K562 (cell line): Measurements from ENCODE around the gene ZNF513.

Experiments
- CTCF ChIP-seq, 3 experiments: IDR thresholded peaks in 2 of 3; conservative IDR thresholded peaks in 1 of 3; 2 replicates each; pipeline ENCODE4 v1.5.1; 2011 to 2012; ENCODE audit warnings: low read length in 3 of 3, mild to moderate bottlenecking in 3 of 3, control low read depth in 2 of 3, improper control_type of control experiment in 1 of 3, inconsistent platforms in 1 of 3, low read depth in 1 of 3, mixed read lengths in 1 of 3, moderate library complexity in 1 of 3; ENCODE audit not compliant: insufficient read depth in 2 of 3
- E2F5 ChIP-seq: sonication (generic); formaldehyde crosslinking; IDR thresholded peaks from 2 replicates; pipeline ENCODE4 v1.8.0; 2022; ENCODE audit warnings: mild to moderate bottlenecking, missing genetic modification reagents
- EZH2 ChIP-seq: IDR thresholded peaks from 2 replicates; pipeline ENCODE4 v1.6.1; 2012; ENCODE audit warnings: low read depth, mild to moderate bottlenecking, inconsistent platforms, low read length, borderline replicate concordance
- IRF2 ChIP-seq: sonication (generic); formaldehyde crosslinking; IDR thresholded peaks from 2 replicates; pipeline ENCODE4 v1.8.1; 2022; ENCODE audit warnings: mild to moderate bottlenecking, missing genetic modification reagents
- MNT ChIP-seq, 2 experiments: fragments of 450-650 bp; conservative IDR thresholded peaks; 2 replicates each; pipeline ENCODE4 v1.6.1; 2017; ENCODE audit warnings: mild to moderate bottlenecking in 2 of 2, moderate library complexity in 2 of 2
- POLR2A ChIP-seq: fragments of 450-650 bp; conservative IDR thresholded peaks from 2 replicates; pipeline ENCODE4 v1.6.1; 2016

- TF ChIP-seq CTCF (IDR thresholded peaks at IDR 0.05 in 2 of 3, conservative IDR thresholded peaks at IDR 0.05 in 1 of 3; ENCODE audit: insufficient read depth in 2 of 3, low read depth in 1 of 3, low read length in 3 of 3) (0 out of 6 replicates have a peak, but pooled peaks of 1 of the 3 experiments have one; percentile 7), E2F5 (CRISPR knock-in tag) (no peak), MNT (conservative IDR thresholded peaks at IDR 0.05) (peak in 1 of 2 experiments; percentile 73; a peak in 2 of 4 replicates), IRF2 (CRISPR knock-in tag) (0 out of 2 replicates have a peak, but pooled peaks have one; percentile 4), POLR2A (peak; percentile 95), EZH2 (no peak)
Observed at GRCh38 chr2:27409321-27410073, 29.0 kb upstream of the ZNF513 start, which contains the start of gene PPM1G.
